Measurements from ENCODE around the gene PYDC1. TPM values are rescaled to one million over a fixed set of nuclear protein-coding genes. Genes with fewer than 3 reads are reported as not detected.

The PYDC1 gene
- total RNA-seq, 2 donors from 2014 or later: not detected

GRCh38 chr16:31192856-31193642 lies 23.9 kb downstream of the PYDC1 start:
- Histone ChIP-seq H3K36me3 (peaks cover 73% of the 10 kb centered on the region), H3K9me3 (no peaks in the 10 kb centered on the region), H3K27ac (no peak overlapping the region), H3K4me3 (no peak overlapping the region), H3K4me1 (ENCODE audit: control insufficient read depth in 1 of 2, low read depth in 2 of 2) (no peaks in the 10 kb centered on the region), H3K27me3 (replicated peaks; ENCODE audit: insufficient read depth) (no peaks in the 10 kb centered on the region)
- ATAC-seq (ENCODE audit: insufficient number of reproducible peaks, low FRiP score, low read depth) (no peak), DNase-seq (ENCODE audit: low spot score) (no peak)
- TF ChIP-seq, protein P1, sequence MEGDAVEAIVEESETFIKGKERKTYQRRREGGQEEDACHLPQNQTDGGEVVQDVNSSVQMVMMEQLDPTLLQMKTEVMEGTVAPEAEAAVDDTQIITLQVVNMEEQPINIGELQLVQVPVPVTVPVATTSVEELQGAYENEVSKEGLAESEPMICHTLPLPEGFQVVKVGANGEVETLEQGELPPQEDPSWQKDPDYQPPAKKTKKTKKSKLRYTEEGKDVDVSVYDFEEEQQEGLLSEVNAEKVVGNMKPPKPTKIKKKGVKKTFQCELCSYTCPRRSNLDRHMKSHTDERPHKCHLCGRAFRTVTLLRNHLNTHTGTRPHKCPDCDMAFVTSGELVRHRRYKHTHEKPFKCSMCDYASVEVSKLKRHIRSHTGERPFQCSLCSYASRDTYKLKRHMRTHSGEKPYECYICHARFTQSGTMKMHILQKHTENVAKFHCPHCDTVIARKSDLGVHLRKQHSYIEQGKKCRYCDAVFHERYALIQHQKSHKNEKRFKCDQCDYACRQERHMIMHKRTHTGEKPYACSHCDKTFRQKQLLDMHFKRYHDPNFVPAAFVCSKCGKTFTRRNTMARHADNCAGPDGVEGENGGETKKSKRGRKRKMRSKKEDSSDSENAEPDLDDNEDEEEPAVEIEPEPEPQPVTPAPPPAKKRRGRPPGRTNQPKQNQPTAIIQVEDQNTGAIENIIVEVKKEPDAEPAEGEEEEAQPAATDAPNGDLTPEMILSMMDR (IDR thresholded peaks at IDR 0.05): no peak

- DNase-seq (ENCODE audit: low spot score) (no peak), ATAC-seq (ENCODE audit: insufficient number of reproducible peaks, low FRiP score, low read depth) (no peak)
- TF ChIP-seq, protein P1 (IDR thresholded peaks at IDR 0.05): no peak
- no peak overlapping the region for H3K27ac ChIP-seq
- no peaks in the 10 kb centered on the region for H3K27me3 ChIP-seq (replicated peaks; ENCODE audit: insufficient read depth)
- no peaks in the 10 kb centered on the region for H3K9me3 ChIP-seq
- H3K4me3 ChIP-seq: no peak overlapping the region
- no peaks in the 10 kb centered on the region for H3K4me1 ChIP-seq (ENCODE audit: control insufficient read depth in 1 of 2, low read depth in 2 of 2)
- peaks cover 84% of the 10 kb centered on the region for H3K36me3 ChIP-seq
Observed at GRCh38 chr16:31191697-31192428, 25.1 kb downstream of the PYDC1 start.

GRCh38 chr16:31190818-31191444 lies 26.0 kb downstream of the PYDC1 start:
- no peak overlapping the region for H3K4me3 ChIP-seq
- no peak overlapping the region for H3K27ac ChIP-seq
- TF ChIP-seq, protein P1 (IDR thresholded peaks at IDR 0.05): no peak
- no peaks in the 10 kb centered on the region for H3K27me3 ChIP-seq (replicated peaks; ENCODE audit: insufficient read depth)
- no peaks in the 10 kb centered on the region for H3K4me1 ChIP-seq (ENCODE audit: control insufficient read depth in 1 of 2, low read depth in 2 of 2)
- DNase-seq (ENCODE audit: low spot score) (no peak), ATAC-seq (ENCODE audit: insufficient number of reproducible peaks, low FRiP score, low read depth) (no peak)
- peaks cover 93% of the 10 kb centered on the region for H3K36me3 ChIP-seq
- no peaks in the 10 kb centered on the region for H3K9me3 ChIP-seq

- H3K36me3 ChIP-seq: peaks cover 97% of the 10 kb centered on the region
- H3K27me3 ChIP-seq (replicated peaks; ENCODE audit: insufficient read depth): no peaks in the 10 kb centered on the region
- TF ChIP-seq, protein P1 (IDR thresholded peaks at IDR 0.05): no peak
- ATAC-seq (ENCODE audit: insufficient number of reproducible peaks, low FRiP score, low read depth): no peak
- H3K4me1 ChIP-seq (ENCODE audit: control insufficient read depth in 1 of 2, low read depth in 2 of 2): no peaks in the 10 kb centered on the region
- no peak overlapping the region for H3K27ac ChIP-seq
- H3K9me3 ChIP-seq: no peaks in the 10 kb centered on the region
- H3K4me3 ChIP-seq: no peak overlapping the region
- DNase-seq (ENCODE audit: low spot score): no peak
Observed at GRCh38 chr16:31190061-31190460, 26.9 kb downstream of the PYDC1 start.

- no peak overlapping the region for H3K27ac ChIP-seq
- H3K4me1 ChIP-seq (ENCODE audit: control insufficient read depth in 1 of 2, low read depth in 2 of 2): no peaks in the 10 kb centered on the region
- no peak for ATAC-seq (ENCODE audit: insufficient number of reproducible peaks, low FRiP score, low read depth)
- no peaks in the 10 kb centered on the region for H3K9me3 ChIP-seq
- H3K36me3 ChIP-seq: peaks cover 97% of the 10 kb centered on the region
- H3K27me3 ChIP-seq (replicated peaks; ENCODE audit: insufficient read depth): no peaks in the 10 kb centered on the region
- TF ChIP-seq, protein P1 (IDR thresholded peaks at IDR 0.05): no peak
- DNase-seq (ENCODE audit: low spot score): no peak
- H3K4me3 ChIP-seq: no peak overlapping the region
Observed at GRCh38 chr16:31189412-31189778, 27.5 kb downstream of the PYDC1 start.
